ENCODE measurements around the gene AHR.
A peak's percentile ranks its signal among the peaks of the same experiment; 100 is the strongest.

AHR gene

GRCh38 chr7:17298102-17298839, at the start of gene AHR:
Gene AHR (plus strand): TSS chr7:17298652. CDS start chr7:17299265, 613 bp downstream.
- TF ChIP-seq CTCF (IDR thresholded peaks at IDR 0.05; ENCODE audit: low read depth, low read length), result no peak
- H3K4me3 ChIP-seq (ENCODE audit: low read depth, low read length), result peak within 1 kb of the TSS; percentile 93

GRCh38 chr7:17253885-17254284, 44.6 kb upstream of the AHR start:
- no peak overlapping the region for H3K4me3 ChIP-seq (ENCODE audit: low read depth, low read length)
- TF ChIP-seq CTCF (IDR thresholded peaks at IDR 0.05; ENCODE audit: low read depth, low read length), result no peak

- TF ChIP-seq CTCF (IDR thresholded peaks at IDR 0.05; ENCODE audit: low read depth, low read length), result no peak
- no peak overlapping the region for H3K4me3 ChIP-seq (ENCODE audit: low read depth, low read length)
Observed at GRCh38 chr7:17255926-17256325, 42.5 kb upstream of the AHR start.

GRCh38 chr7:17256375-17256774, 42.1 kb upstream of the AHR start:
- no peak overlapping the region for H3K4me3 ChIP-seq (ENCODE audit: low read depth, low read length)
- no peak for TF ChIP-seq CTCF (IDR thresholded peaks at IDR 0.05; ENCODE audit: low read depth, low read length)

- no peak overlapping the region for H3K4me3 ChIP-seq (ENCODE audit: low read depth, low read length)
- TF ChIP-seq CTCF (IDR thresholded peaks at IDR 0.05; ENCODE audit: low read depth, low read length), result no peak
Observed at GRCh38 chr7:17266565-17266964, 31.9 kb upstream of the AHR start.

GRCh38 chr7:17269341-17270221, 28.9 kb upstream of the AHR start:
- H3K4me3 ChIP-seq (ENCODE audit: low read depth, low read length), result no peak overlapping the region
- TF ChIP-seq CTCF (IDR thresholded peaks at IDR 0.05; ENCODE audit: low read depth, low read length), result no peak

Measured in WI38 (cell line).